ENCODE data around the gene PITX2.

Gene PITX2

GRCh38 chr4:110622841-110623717, at the start of gene PITX2 (continued):
- TF ChIP-seq ZSCAN18 (tag by site-specific recombination; IDR thresholded peaks at IDR 0.05) = no peak
- no peak for TF ChIP-seq ZBTB49 (tag by site-specific recombination; IDR thresholded peaks at IDR 0.05; ENCODE audit: low read depth)
- peak; percentile 85 for TF ChIP-seq OSR2 (tag by site-specific recombination; IDR thresholded peaks at IDR 0.05)
- TF ChIP-seq PRDM2 (tag by site-specific recombination; IDR thresholded peaks at IDR 0.05; ENCODE audit: borderline replicate concordance) = no peak
- TF ChIP-seq HOXA7 (CRISPR knock-in tag; IDR thresholded peaks at IDR 0.05; ENCODE audit: borderline replicate concordance) = no peak
- 0 out of 2 replicates have a peak, but pooled peaks have one; percentile 16 for TF ChIP-seq SP7 (tag by site-specific recombination; IDR thresholded peaks at IDR 0.05)
- no peak for TF ChIP-seq ZNF433 (tag by site-specific recombination; IDR thresholded peaks at IDR 0.05; ENCODE audit: low read depth)
- peak; percentile 65 for TF ChIP-seq ZBTB26 (tag by site-specific recombination; optimal IDR thresholded peaks at IDR 0.05)
- TF ChIP-seq ZNF37A (tag by site-specific recombination; IDR thresholded peaks at IDR 0.05) = no peak
- no peak for TF ChIP-seq ZNF26 (tag by site-specific recombination; IDR thresholded peaks at IDR 0.05)
- TF ChIP-seq ZNF394 (tag by site-specific recombination; IDR thresholded peaks at IDR 0.05; ENCODE audit: borderline replicate concordance) = peak; percentile 60; the same call in 1 of the 2 replicates
- 0 out of 2 replicates have a peak, but pooled peaks have one; percentile 60 for TF ChIP-seq ZSCAN30 (tag by site-specific recombination; IDR thresholded peaks at IDR 0.05)
- peak; percentile 68; the same call in 1 of the 2 replicates for TF ChIP-seq ZBTB6 (tag by site-specific recombination; IDR thresholded peaks at IDR 0.05)
